Measurements from ENCODE around the gene NDRG2.

NDRG2 gene

DNA sequence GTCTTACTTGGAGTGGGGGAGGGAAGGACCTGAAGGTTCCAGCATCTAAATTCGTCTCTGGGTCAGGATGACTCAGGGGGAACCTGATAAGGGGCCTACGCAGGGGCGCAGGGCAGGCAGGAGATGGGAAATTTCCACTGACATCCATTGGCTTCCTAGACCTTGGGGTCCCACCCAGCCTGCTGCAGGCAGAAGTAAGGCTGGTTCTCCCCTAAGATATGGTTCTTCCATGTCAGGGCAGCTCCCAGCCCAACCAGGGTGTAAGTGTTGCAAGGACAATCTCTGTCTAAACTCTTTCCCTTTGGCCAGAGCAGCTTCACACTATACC, 2.1 kb upstream of the NDRG2 start:
- H3K36me3 ChIP-seq (ENCODE audit: control insufficient read depth, insufficient read depth, low read length): no peaks in the 10 kb centered on the region
- peak overlapping the region; percentile 55 for H2AFZ ChIP-seq
- H3K9me3 ChIP-seq (ENCODE audit: control insufficient read depth, low read length): no peaks in the 10 kb centered on the region
- H3K27ac ChIP-seq: peak overlapping the region; percentile 87
- peaks cover 12% of the 10 kb centered on the region for H3K79me2 ChIP-seq
- H3K9ac ChIP-seq: no peak overlapping the region
- TF ChIP-seq, protein P1, sequence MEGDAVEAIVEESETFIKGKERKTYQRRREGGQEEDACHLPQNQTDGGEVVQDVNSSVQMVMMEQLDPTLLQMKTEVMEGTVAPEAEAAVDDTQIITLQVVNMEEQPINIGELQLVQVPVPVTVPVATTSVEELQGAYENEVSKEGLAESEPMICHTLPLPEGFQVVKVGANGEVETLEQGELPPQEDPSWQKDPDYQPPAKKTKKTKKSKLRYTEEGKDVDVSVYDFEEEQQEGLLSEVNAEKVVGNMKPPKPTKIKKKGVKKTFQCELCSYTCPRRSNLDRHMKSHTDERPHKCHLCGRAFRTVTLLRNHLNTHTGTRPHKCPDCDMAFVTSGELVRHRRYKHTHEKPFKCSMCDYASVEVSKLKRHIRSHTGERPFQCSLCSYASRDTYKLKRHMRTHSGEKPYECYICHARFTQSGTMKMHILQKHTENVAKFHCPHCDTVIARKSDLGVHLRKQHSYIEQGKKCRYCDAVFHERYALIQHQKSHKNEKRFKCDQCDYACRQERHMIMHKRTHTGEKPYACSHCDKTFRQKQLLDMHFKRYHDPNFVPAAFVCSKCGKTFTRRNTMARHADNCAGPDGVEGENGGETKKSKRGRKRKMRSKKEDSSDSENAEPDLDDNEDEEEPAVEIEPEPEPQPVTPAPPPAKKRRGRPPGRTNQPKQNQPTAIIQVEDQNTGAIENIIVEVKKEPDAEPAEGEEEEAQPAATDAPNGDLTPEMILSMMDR (IDR thresholded peaks at IDR 0.05): no peak
- peaks cover 18% of the 10 kb centered on the region for H3K4me1 ChIP-seq
- no peak overlapping the region for H3K4me3 ChIP-seq (ENCODE audit: low read depth, low read length)
- H3K27me3 ChIP-seq (ENCODE audit: control insufficient read depth, insufficient read depth, low read length): no peaks in the 10 kb centered on the region
- H3K4me2 ChIP-seq (ENCODE audit: low read length): no peak overlapping the region

DNA sequence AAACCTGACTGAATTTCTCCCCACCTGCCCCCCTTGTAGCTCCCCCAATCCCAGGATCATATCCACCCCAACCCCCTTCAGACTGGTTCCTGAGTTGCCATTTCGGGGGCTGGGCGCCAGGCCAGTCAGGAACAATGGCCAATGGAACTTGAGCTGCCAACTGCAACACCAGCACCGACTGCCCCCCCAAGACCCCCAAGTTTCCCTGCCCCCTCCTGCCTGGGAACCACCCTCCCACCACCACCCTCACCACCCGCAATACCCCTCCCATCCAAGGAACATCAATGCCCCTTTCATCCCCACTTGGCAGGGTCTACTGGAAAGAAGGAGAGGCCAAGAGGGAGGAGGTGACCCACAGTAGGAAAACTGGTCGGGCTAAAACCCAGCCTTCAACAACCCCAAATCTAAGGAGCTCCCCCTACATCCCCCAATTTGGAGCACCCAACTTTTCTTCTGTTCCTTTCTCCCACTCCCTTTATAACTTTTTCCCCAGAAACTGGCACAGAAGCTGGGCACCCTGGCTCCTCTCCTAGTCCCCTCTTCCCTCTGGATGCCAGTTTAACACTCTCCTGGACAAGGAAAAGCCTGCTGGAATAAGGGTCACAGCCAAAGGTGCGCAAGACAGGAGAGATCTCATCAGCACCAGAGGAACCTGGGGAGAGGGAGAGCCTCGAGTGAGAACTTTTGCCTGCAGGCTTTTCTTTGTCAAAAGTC, 1.6 kb upstream of the NDRG2 start:
- peaks cover 20% of the 10 kb centered on the region for H3K4me1 ChIP-seq
- peak overlapping the region; percentile 81 for H2AFZ ChIP-seq
- H3K27ac ChIP-seq: peak overlapping the region; percentile 87
- H3K9me3 ChIP-seq (ENCODE audit: control insufficient read depth, low read length): no peaks in the 10 kb centered on the region
- no peaks in the 10 kb centered on the region for H3K27me3 ChIP-seq (ENCODE audit: control insufficient read depth, insufficient read depth, low read length)
- H3K79me2 ChIP-seq: peaks cover 12% of the 10 kb centered on the region
- H3K4me3 ChIP-seq (ENCODE audit: low read depth, low read length): no peak overlapping the region
- TF ChIP-seq, protein P1 (IDR thresholded peaks at IDR 0.05): no peak
- no peak overlapping the region for H3K9ac ChIP-seq
- no peaks in the 10 kb centered on the region for H3K36me3 ChIP-seq (ENCODE audit: control insufficient read depth, insufficient read depth, low read length)
- H3K4me2 ChIP-seq (ENCODE audit: low read length): no peak overlapping the region

- Histone ChIP-seq H3K9me3 (ENCODE audit: control insufficient read depth, low read length) (no peaks in the 10 kb centered on the region), H3K4me3 (ENCODE audit: low read depth, low read length) (peak overlapping the region; percentile 72), H2AFZ (peak overlapping the region; percentile 81), H3K9ac (peak overlapping the region; percentile 63), H3K27ac (peak overlapping the region; percentile 87), H3K4me1 (peaks cover 20% of the 10 kb centered on the region), H3K79me2 (peaks cover 12% of the 10 kb centered on the region), H3K4me2 (ENCODE audit: low read length) (peak overlapping the region; percentile 99), H3K27me3 (ENCODE audit: control insufficient read depth, insufficient read depth, low read length) (no peaks in the 10 kb centered on the region), H3K36me3 (ENCODE audit: control insufficient read depth, insufficient read depth, low read length) (no peaks in the 10 kb centered on the region)
- TF ChIP-seq, protein P1 (IDR thresholded peaks at IDR 0.05): no peak
These were observed 761 bp upstream of the NDRG2 start for GRCh38 chr14:21025371-21026273.

GRCh38 chr14:21023817-21024584, 860 bp downstream of the NDRG2 start:
- no peaks in the 10 kb centered on the region for H3K9me3 ChIP-seq (ENCODE audit: control insufficient read depth, low read length)
- H3K4me2 ChIP-seq (ENCODE audit: low read length): peak overlapping the region; percentile 95
- TF ChIP-seq, protein P1 (IDR thresholded peaks at IDR 0.05): no peak
- peak overlapping the region; percentile 92 for H3K4me3 ChIP-seq (ENCODE audit: low read depth, low read length)
- H3K79me2 ChIP-seq: peaks cover 12% of the 10 kb centered on the region
- H3K27me3 ChIP-seq (ENCODE audit: control insufficient read depth, insufficient read depth, low read length): no peaks in the 10 kb centered on the region
- H3K4me1 ChIP-seq: peaks cover 20% of the 10 kb centered on the region
- no peaks in the 10 kb centered on the region for H3K36me3 ChIP-seq (ENCODE audit: control insufficient read depth, insufficient read depth, low read length)
- H3K27ac ChIP-seq: peak overlapping the region; percentile 87
- peak overlapping the region; percentile 81 for H2AFZ ChIP-seq
- peak overlapping the region; percentile 61 for H3K9ac ChIP-seq

Data from parathyroid adenoma (tissue), 2 donors.